ENCODE measurements around the gene G2E3.
"Not testable (repeated sequence)": the region's sequence is repeated elsewhere in the genome, so short reads cannot be mapped to it uniquely, and the experiment has no call there.

- not testable (repeated sequence) for TF ChIP-seq ZFP3 (CRISPR knock-in tag; IDR thresholded peaks at IDR 0.05); GLIS3 (CRISPR knock-in tag; IDR thresholded peaks at IDR 0.05); ZNF565 (CRISPR knock-in tag; conservative IDR thresholded peaks at IDR 0.05; ENCODE audit: low read depth); RARB (CRISPR knock-in tag; IDR thresholded peaks at IDR 0.05); ISL1 (CRISPR knock-in tag; IDR thresholded peaks at IDR 0.05); CSRNP3 (CRISPR knock-in tag; IDR thresholded peaks at IDR 0.05); POU6F1 (CRISPR knock-in tag; IDR thresholded peaks at IDR 0.05; ENCODE audit: borderline replicate concordance, low read depth); PATZ1 (CRISPR knock-in tag; IDR thresholded peaks at IDR 0.05; ENCODE audit: borderline replicate concordance); CREB5 (CRISPR knock-in tag; IDR thresholded peaks at IDR 0.05; ENCODE audit: low read depth)
These were observed 85.5 kb downstream of the G2E3 start for GRCh38 chr14:30644462-30644861.
